ENCODE results near the gene RNLS.

DNA sequence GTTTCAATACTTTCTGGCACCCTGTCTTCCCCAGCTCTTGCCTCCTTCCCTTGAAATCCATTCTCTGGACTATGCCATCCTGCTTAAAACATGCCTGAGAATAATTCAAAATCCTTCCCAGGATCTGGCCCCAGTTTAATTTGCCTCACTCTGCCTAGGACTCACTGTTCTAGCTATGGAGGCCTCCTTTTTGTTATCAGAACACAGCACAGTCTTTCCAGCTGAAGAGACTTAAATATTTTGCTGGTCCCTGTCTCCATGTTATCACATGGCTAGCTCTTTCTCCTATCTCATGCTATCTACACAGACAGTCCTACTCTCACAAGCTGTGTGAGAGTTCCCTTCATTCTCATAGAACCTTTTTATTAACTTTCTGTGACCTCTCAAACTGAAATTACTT is 194.8 kb downstream of the RNLS start:
- TF ChIP-seq CTCF (conservative IDR thresholded peaks at IDR 0.05; ENCODE audit: low read depth, low read length) (no peak), BHLHE40 (IDR thresholded peaks at IDR 0.05; ENCODE audit: low read depth, low read length) (no peak), ELK1 (IDR thresholded peaks at IDR 0.05; ENCODE audit: borderline replicate concordance, low read depth, low read length) (no peak)

Data from IMR-90 (cell line).